Measurements from ENCODE around the gene TRIP6.

DNA sequence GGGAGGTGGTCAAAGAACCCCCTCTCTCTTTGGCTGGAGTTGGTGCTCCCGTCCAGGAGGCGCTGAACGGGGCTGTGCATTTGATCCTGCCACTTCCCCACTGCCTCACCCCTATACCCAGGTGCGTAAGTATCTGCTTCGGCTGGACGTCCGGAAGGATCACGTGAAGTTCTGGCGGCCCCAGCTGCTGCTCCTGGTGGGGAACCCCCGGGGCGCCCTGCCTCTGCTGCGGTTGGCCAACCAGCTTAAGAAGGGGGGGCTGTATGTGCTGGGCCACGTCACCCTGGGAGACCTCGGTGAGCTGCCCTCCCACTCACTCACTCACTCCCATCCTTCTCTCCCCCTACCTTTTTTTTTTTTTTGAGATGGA, 5.6 kb upstream of the TRIP6 start:
- TF ChIP-seq, protein P1, sequence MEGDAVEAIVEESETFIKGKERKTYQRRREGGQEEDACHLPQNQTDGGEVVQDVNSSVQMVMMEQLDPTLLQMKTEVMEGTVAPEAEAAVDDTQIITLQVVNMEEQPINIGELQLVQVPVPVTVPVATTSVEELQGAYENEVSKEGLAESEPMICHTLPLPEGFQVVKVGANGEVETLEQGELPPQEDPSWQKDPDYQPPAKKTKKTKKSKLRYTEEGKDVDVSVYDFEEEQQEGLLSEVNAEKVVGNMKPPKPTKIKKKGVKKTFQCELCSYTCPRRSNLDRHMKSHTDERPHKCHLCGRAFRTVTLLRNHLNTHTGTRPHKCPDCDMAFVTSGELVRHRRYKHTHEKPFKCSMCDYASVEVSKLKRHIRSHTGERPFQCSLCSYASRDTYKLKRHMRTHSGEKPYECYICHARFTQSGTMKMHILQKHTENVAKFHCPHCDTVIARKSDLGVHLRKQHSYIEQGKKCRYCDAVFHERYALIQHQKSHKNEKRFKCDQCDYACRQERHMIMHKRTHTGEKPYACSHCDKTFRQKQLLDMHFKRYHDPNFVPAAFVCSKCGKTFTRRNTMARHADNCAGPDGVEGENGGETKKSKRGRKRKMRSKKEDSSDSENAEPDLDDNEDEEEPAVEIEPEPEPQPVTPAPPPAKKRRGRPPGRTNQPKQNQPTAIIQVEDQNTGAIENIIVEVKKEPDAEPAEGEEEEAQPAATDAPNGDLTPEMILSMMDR (IDR thresholded peaks at IDR 0.05; ENCODE audit: poor library complexity): no peak
- no peak for TF ChIP-seq EZH2 (IDR thresholded peaks at IDR 0.05; ENCODE audit: borderline replicate concordance)
- TF ChIP-seq EZH2phosphoT487 (IDR thresholded peaks at IDR 0.05; ENCODE audit: low read depth, severe bottlenecking, unreplicated experiment): no peak
